ENCODE measurements around the gene CTRB1.

DNA sequence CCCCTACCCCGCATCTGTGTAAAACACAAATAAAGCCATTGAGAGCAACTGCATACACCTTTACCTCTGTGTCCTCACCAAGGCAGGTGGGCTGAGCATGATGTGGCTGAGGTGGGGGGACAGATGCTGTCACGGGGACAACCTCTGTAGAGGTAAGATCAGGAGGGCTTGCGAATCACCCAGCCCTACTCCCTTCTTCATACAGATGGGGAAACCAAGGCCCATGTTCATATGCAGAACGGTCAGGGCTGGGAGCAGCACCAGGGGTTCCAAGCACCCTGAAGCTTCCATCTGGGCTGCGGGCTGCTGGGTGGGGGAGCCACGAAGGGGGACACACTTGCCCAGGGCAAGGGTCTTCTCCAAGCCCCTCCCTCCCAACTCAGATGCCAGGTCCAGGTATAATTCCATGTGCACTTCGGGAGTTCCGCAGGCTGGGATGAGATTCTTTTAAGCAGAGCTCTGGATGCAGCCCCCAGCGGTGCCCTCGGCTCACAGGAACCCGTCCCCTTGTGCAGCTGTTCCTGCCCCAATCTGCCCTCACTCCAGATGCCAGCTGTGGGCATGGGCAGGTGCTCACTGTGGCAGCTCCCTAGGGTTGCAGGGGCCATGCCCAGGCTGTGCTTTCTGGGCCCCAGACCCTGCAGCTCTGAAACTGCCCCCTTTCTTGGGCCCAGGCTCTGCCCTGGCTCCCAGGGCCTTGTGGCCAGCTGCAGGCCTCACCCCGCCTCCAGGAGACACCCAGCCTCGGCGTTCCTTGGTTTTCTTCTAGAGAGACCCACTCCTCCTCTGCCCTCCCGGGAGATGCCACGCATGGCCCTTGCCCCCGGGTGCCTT lies 9.6 kb downstream of the CTRB1 start:
- TF ChIP-seq EZH2 (IDR thresholded peaks at IDR 0.05; ENCODE audit: insufficient read depth, poor library complexity, severe bottlenecking) = no peak
- TF ChIP-seq EZH2phosphoT487 (IDR thresholded peaks at IDR 0.05; ENCODE audit: insufficient read depth, low read depth) = no peak

Data from GM23248 (cell line).